ENCODE results near the gene MYOD1. TPM values are rescaled to one million over a fixed set of nuclear protein-coding genes. Genes with fewer than 3 reads are reported as not detected.

MYOD1 gene
- total and polyA plus RNA-seq, 2 of the 13 experiments (the other 11 are each of a cell fraction or from before 2014, with no cell fraction given), result not detected

DNA sequence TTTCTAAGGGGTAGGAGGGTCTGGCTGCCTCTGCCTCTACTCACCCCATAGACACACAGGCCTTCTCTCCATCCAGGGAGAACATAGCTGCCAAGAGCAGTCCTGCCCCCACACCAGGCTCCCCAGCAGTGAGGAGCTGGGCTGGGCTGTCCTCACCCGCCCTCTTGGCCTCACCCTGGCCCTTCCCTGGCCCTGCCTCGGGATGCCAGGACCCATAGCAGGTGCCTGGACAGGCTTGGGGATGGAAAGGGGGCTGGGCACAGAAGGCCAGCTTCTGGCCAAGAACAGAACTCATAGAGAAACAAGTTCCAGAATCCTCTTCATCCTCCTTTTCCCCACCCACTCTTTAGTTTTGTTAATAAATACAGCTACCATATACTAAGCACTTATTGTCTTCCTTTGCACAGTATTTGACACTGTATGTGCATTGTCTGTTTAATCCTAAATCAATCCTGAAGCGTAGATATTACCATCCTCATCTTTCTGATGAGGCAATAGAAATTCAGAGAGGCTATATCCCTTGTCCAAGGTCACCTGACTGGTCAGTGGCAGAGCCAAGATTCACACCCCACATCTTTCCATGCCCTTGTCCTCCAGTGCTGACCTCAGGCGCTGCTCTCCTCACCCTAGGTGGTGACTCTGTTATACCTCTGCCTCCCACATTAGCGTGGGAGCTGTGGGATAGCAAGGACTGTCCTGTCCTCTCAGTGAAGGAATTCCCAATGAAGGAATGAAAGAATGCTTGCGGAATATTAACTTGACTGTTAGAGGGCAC, 22.0 kb upstream of the MYOD1 start:
- Histone ChIP-seq H3K4me3 (replicated peaks in 1 of 3; ENCODE audit: insufficient read depth in 1 of 3, low read depth in 2 of 3, low read length in 3 of 3) (no peak overlapping the region), H4K20me1 (ENCODE audit: insufficient read depth, low read length) (no peaks in the 10 kb centered on the region), H3K4me1 (ENCODE audit: insufficient read depth, low read length) (no peaks in the 10 kb centered on the region), H3K79me2 (ENCODE audit: insufficient read depth, low read length) (no peaks in the 10 kb centered on the region), H3K27ac (ENCODE audit: extremely low read length, insufficient read depth, low read length) (no peak overlapping the region), H3K27me3 (ENCODE audit: control insufficient read depth in 1 of 2, insufficient read depth in 2 of 2, low read length in 2 of 2) (peaks cover 10 to 46% of the 10 kb centered on the region in 2 experiments), H3K9me3 (ENCODE audit: low read length) (no peaks in the 10 kb centered on the region), H3K9ac (ENCODE audit: insufficient read depth, low read depth, low read length) (no peak overlapping the region), H2AFZ (ENCODE audit: low read length) (no peak overlapping the region), H3K4me2 (ENCODE audit: low read depth, low read length) (no peak overlapping the region), H3K36me3 (replicated peaks in 1 of 2; ENCODE audit: control insufficient read depth in 1 of 2, insufficient read depth in 2 of 2, low read length in 2 of 2) (no peaks in the 10 kb centered on the region)
- intact Hi-C loops (cut with micrococcal nuclease; ENCODE audit: unreplicated experiment) (no loop called here), in situ Hi-C loops (cut with HindIII; ENCODE audit: extremely low pct_ligation_motif_present, low pct_unique_long_range_greater_than_20kb) (no loop called here)
- ATAC-seq (no peak), FAIRE-seq (no peak), DNase-seq (ENCODE audit: low spot score) (no peak)
- POLR2A ChIA-PET, result no interaction called here
- WGBS (ENCODE audit: low lambda C conversion rate), result 14% methylated on average over 6 of the region's 6 CpGs
- TF ChIP-seq ZNF709 (CRISPR knock-in tag; IDR thresholded peaks at IDR 0.05) (no peak), HDAC2 (CRISPR knock-in tag; IDR thresholded peaks at IDR 0.05) (no peak), ZNF776 (CRISPR knock-in tag; IDR thresholded peaks at IDR 0.05) (no peak), ZNF775 (CRISPR knock-in tag; IDR thresholded peaks at IDR 0.05; ENCODE audit: borderline replicate concordance) (no peak), MXI1 (IDR thresholded peaks at IDR 0.05; ENCODE audit: borderline replicate concordance, low read depth, low read length) (no peak), U2AF2 (IDR thresholded peaks at IDR 0.05; ENCODE audit: low read depth, low read length) (no peak), XBP1 (CRISPR knock-in tag; IDR thresholded peaks at IDR 0.05) (no peak), SNAPC2 (CRISPR knock-in tag; IDR thresholded peaks at IDR 0.05) (no peak), RFXANK (CRISPR knock-in tag; IDR thresholded peaks at IDR 0.05) (no peak), ZNF75D (CRISPR knock-in tag; IDR thresholded peaks at IDR 0.05; ENCODE audit: borderline replicate concordance) (no peak), HES4 (CRISPR knock-in tag; IDR thresholded peaks at IDR 0.05; ENCODE audit: borderline replicate concordance) (no peak), ZFP36L2 (CRISPR knock-in tag; IDR thresholded peaks at IDR 0.05) (no peak), ONECUT2 (CRISPR knock-in tag; IDR thresholded peaks at IDR 0.05) (no peak), ZBTB7B (CRISPR knock-in tag; IDR thresholded peaks at IDR 0.05) (no peak), ZNF616 (CRISPR knock-in tag; IDR thresholded peaks at IDR 0.05; ENCODE audit: low read depth) (no peak)
- TF ChIP-seq, protein P1, sequence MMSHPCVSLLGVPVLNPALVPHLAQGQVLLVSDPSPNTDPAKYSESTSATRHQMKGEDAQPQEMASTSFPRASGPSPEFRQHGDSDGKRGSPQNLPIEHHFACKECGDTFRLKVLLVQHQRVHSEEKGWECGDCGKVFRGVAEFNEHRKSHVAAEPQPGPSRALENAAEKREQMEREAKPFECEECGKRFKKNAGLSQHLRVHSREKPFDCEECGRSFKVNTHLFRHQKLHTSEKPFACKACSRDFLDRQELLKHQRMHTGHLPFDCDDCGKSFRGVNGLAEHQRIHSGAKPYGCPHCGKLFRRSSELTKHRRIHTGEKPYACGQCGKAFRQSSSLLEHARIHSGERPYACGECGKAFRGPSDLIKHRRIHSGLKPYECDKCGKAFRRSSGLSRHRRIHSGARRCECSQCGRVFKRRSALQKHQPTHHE (CRISPR knock-in tag; IDR thresholded peaks at IDR 0.05; ENCODE audit: borderline replicate concordance), result no peak
- TF ChIP-seq, protein P2, sequence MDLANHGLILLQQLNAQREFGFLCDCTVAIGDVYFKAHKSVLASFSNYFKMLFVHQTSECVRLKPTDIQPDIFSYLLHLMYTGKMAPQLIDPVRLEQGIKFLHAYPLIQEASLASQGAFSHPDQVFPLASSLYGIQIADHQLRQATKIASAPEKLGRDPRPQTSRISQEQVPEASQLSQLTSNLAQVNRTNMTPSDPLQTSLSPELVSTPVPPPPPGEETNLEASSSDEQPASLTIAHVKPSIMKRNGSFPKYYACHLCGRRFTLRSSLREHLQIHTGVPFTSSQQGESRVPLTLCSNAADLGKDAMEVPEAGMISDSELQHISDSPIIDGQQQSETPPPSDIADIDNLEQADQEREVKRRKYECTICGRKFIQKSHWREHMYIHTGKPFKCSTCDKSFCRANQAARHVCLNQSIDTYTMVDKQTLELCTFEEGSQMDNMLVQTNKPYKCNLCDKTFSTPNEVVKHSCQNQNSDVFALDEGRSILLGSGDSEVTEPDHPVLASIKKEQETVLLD (CRISPR knock-in tag; IDR thresholded peaks at IDR 0.05; ENCODE audit: low read depth), result no peak
- TF ChIP-seq, protein P3, sequence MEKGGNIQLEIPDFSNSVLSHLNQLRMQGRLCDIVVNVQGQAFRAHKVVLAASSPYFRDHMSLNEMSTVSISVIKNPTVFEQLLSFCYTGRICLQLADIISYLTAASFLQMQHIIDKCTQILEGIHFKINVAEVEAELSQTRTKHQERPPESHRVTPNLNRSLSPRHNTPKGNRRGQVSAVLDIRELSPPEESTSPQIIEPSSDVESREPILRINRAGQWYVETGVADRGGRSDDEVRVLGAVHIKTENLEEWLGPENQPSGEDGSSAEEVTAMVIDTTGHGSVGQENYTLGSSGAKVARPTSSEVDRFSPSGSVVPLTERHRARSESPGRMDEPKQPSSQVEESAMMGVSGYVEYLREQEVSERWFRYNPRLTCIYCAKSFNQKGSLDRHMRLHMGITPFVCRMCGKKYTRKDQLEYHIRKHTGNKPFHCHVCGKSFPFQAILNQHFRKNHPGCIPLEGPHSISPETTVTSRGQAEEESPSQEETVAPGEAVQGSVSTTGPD (CRISPR knock-in tag; IDR thresholded peaks at IDR 0.05), result no peak
- no TSS peak for BruUV-seq (replicated peaks)
- CTCF ChIA-PET (ENCODE audit: low intra/inter-chr PET ratio, low total read pairs), result no interaction called here
